GM12801 (cell line): Measurements from ENCODE around the gene IGSF1.

ENCODE experiments used
- TF ChIP-seq, protein P1 (sequence below): IDR thresholded peaks from one replicate; pipeline ENCODE4 v1.5.1; 2011; ENCODE audit warnings: control low read depth; ENCODE audit not compliant: insufficient read length; ENCODE audit errors: extremely low read depth

The IGSF1 gene, protein sequence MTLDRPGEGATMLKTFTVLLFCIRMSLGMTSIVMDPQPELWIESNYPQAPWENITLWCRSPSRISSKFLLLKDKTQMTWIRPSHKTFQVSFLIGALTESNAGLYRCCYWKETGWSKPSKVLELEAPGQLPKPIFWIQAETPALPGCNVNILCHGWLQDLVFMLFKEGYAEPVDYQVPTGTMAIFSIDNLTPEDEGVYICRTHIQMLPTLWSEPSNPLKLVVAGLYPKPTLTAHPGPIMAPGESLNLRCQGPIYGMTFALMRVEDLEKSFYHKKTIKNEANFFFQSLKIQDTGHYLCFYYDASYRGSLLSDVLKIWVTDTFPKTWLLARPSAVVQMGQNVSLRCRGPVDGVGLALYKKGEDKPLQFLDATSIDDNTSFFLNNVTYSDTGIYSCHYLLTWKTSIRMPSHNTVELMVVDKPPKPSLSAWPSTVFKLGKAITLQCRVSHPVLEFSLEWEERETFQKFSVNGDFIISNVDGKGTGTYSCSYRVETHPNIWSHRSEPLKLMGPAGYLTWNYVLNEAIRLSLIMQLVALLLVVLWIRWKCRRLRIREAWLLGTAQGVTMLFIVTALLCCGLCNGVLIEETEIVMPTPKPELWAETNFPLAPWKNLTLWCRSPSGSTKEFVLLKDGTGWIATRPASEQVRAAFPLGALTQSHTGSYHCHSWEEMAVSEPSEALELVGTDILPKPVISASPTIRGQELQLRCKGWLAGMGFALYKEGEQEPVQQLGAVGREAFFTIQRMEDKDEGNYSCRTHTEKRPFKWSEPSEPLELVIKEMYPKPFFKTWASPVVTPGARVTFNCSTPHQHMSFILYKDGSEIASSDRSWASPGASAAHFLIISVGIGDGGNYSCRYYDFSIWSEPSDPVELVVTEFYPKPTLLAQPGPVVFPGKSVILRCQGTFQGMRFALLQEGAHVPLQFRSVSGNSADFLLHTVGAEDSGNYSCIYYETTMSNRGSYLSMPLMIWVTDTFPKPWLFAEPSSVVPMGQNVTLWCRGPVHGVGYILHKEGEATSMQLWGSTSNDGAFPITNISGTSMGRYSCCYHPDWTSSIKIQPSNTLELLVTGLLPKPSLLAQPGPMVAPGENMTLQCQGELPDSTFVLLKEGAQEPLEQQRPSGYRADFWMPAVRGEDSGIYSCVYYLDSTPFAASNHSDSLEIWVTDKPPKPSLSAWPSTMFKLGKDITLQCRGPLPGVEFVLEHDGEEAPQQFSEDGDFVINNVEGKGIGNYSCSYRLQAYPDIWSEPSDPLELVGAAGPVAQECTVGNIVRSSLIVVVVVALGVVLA (N-terminal part only)

GRCh38 chrX:131288738-131289511 is at the start of gene IGSF1:
IGSF1 (minus strand) TSS chrX:131289306; CDS start chrX:131286674, 2,632 bp downstream.
- TF ChIP-seq, protein P1, sequence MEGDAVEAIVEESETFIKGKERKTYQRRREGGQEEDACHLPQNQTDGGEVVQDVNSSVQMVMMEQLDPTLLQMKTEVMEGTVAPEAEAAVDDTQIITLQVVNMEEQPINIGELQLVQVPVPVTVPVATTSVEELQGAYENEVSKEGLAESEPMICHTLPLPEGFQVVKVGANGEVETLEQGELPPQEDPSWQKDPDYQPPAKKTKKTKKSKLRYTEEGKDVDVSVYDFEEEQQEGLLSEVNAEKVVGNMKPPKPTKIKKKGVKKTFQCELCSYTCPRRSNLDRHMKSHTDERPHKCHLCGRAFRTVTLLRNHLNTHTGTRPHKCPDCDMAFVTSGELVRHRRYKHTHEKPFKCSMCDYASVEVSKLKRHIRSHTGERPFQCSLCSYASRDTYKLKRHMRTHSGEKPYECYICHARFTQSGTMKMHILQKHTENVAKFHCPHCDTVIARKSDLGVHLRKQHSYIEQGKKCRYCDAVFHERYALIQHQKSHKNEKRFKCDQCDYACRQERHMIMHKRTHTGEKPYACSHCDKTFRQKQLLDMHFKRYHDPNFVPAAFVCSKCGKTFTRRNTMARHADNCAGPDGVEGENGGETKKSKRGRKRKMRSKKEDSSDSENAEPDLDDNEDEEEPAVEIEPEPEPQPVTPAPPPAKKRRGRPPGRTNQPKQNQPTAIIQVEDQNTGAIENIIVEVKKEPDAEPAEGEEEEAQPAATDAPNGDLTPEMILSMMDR: no peak

GRCh38 chrX:131332331-131332730 is 43.2 kb upstream of the IGSF1 start:
- TF ChIP-seq, protein P1: no peak

DNA sequence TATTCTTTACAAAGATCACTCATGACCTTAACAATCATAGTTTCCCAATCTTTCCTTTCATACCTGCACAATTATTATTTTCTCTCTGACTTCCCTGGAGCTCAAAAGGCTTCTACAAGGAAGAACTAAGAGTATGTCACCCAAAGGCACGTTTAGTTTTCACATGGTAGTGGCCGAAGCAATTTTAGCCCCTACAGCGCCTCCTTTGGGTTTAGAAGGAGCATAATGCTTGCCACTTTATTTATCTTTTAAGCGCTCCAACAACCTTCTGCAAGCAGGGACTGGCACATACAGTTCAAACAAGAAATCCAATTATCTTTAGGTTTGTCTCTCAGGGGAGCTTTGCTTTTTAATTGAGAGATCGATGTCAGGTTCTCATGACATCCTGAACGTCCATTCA is 42.0 kb upstream of the IGSF1 start:
- TF ChIP-seq, protein P1: no peak

DNA sequence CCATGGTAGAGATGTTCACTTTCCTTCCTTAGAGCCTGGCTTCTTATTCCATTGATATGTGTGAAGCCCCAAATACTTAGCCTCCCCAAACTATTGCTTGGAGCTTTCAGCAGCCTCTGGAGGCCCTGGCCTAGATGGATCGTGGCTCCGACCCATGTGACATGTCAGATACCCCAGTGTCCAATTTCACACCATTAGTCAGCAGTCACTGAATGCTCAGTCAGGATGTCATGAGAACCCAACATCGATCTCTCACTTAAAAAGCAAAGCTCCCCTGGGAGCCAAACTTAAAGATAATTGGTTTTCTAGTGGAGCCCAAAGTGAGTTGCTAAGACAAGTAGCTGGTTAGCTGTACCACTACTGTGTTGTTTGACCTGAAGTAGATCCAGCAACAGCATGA is 41.6 kb upstream of the IGSF1 start:
- TF ChIP-seq, protein P1: no peak

DNA sequence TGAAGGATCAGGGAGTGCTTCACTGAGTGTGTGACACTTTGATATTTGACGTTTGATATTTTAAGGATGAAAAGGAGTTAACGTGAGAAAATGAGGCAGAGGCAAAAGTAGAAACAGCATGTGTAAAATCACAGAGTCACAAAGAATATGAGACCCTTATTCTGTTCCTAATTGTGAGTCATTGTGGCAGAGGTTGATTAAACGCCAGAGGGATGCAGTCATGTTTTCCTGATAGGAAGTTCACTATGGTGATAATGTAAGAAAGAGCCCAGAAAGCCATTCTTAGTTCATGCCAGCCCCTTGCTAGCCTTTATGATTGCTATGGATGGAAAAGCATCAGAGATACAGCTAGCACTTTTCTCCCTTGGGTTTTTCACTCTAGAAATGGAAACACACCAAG is 33.5 kb upstream of the IGSF1 start:
- TF ChIP-seq, protein P1: no peak

DNA sequence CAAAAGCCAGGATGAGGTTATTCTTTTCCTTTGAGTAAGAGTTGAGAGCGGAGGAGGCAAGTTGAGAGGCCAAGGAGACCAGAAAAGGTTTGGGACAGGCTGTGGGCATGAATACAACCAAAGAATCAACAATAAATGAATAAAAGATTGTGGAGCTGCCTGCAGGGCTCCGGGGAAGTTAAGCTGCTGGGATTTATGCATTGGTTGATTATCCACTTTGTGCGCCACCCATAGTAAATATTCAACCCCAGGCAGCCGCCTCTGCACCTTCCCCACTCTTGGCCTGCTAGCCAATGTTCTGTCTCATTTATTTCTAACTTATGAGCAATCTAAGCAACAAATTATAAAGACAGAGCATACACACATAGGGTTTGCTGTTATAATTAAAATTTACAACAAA is 28.2 kb upstream of the IGSF1 start:
- TF ChIP-seq, protein P1: no peak
